Lower leg skin (tissue), 4 donors: Measurements from ENCODE around the gene TENT4A. TPM values are rescaled to one million over a fixed set of nuclear protein-coding genes. Genes with fewer than 3 reads are reported as not detected.

ENCODE experiments used
- DNase-seq, 2 donors: peaks; one replicate each; pipeline ENCODE4 v3.0.0-alpha.2; 2019; ENCODE audit warnings: low spot score in 2 of 2
- H3K4me3 ChIP-seq: fragments of 200-600 bp; sonication (generic); 2 replicates; pipeline ENCODE4 v1.5.1; 2017; ENCODE audit warnings: mild to moderate bottlenecking, low read depth; ENCODE audit not compliant: poor library complexity, severe bottlenecking
- POLR2A ChIP-seq, 2 donors: fragments of 450-650 bp; IDR thresholded peaks; one replicate each; pipeline ENCODE4 v1.6.1; 2016 to 2017; ENCODE audit warnings: antibody characterized with exemption in 2 of 2, mild to moderate bottlenecking in 1 of 2, moderate library complexity in 1 of 2
- WGBS, 2 donors: methylation state at CpG; one replicate each; pipeline ENCODE4 v1.1.5; 2018; 5-methylcytosine and 5-hydroxymethylcytosine counted together
- intact Hi-C: fragments of 100-400 bp; cut with DNase I; formaldehyde crosslinking; loops from one replicate; pipeline ENCODE4 v1.15.0; 2023; ENCODE audit warnings: low total_unique reads
- total RNA-seq, 4 donors: library from RNA; depleted of rRNA; stranded (reverse); fragments of >200 nt; gene quantifications; one replicate each; pipeline ENCODE4 v1.1.0, GENCODE V29; 2016
- TF ChIP-seq, protein P1 (sequence below), 3 donors: fragments of 450-650 bp; IDR thresholded peaks; one replicate each; pipeline ENCODE4 v1.5.1; 2016; ENCODE audit warnings: antibody characterized with exemption in 3 of 3, mild to moderate bottlenecking in 3 of 3, moderate library complexity in 2 of 3

TENT4A gene
- total RNA-seq, 4 donors from 2014 or later, result 12.9 to 51.6 (median 21.6) TPM

DNA sequence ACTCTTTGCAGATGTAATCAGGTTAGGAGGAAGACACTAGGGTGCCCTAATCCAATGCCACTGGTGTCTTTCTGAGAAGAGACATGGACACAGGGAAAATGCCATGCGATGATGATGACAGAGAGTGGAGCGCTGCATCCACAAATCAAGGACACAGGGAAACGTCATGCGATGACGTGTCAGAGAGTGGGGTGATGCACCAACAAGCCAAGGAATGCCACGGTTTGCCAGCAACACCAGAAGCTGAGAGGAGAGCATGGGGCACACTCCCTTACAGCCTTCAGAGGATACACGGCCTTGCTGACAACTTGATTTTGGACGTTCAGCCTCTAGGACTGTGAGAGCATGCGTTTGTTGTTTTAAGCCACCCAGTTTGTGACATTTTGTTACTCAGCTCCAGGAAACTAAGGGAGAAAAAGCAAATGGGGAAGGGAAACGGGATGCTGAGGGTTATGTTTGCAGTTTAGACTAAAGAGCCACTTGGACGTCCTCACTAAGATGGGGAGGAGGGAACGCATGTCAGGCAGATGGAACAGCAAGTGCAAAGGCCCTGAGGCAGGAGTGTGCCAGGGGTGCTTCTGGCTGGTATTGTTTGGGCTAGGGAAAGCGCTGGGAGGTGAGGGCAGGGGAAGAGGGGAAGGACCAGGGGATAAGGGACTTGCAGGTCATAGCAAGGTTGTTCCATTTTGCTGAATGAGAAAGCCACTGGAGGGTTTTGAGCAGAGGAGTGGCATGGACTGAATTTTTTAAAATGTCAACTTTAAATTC, 2.5 kb upstream of the TENT4A start:
- WGBS, 2 donors, result 80 to 83% methylated on average over 13 of the region's 13 CpGs
- H3K4me3 ChIP-seq, result no peak overlapping the region
- no peak for TF ChIP-seq POLR2A (IDR thresholded peaks at IDR 0.05)
- TF ChIP-seq, protein P1, sequence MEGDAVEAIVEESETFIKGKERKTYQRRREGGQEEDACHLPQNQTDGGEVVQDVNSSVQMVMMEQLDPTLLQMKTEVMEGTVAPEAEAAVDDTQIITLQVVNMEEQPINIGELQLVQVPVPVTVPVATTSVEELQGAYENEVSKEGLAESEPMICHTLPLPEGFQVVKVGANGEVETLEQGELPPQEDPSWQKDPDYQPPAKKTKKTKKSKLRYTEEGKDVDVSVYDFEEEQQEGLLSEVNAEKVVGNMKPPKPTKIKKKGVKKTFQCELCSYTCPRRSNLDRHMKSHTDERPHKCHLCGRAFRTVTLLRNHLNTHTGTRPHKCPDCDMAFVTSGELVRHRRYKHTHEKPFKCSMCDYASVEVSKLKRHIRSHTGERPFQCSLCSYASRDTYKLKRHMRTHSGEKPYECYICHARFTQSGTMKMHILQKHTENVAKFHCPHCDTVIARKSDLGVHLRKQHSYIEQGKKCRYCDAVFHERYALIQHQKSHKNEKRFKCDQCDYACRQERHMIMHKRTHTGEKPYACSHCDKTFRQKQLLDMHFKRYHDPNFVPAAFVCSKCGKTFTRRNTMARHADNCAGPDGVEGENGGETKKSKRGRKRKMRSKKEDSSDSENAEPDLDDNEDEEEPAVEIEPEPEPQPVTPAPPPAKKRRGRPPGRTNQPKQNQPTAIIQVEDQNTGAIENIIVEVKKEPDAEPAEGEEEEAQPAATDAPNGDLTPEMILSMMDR (IDR thresholded peaks at IDR 0.05), result no peak
- peak in 1 of 2 donors; percentile 56 for DNase-seq
- intact Hi-C loops, result no loop called here

DNA sequence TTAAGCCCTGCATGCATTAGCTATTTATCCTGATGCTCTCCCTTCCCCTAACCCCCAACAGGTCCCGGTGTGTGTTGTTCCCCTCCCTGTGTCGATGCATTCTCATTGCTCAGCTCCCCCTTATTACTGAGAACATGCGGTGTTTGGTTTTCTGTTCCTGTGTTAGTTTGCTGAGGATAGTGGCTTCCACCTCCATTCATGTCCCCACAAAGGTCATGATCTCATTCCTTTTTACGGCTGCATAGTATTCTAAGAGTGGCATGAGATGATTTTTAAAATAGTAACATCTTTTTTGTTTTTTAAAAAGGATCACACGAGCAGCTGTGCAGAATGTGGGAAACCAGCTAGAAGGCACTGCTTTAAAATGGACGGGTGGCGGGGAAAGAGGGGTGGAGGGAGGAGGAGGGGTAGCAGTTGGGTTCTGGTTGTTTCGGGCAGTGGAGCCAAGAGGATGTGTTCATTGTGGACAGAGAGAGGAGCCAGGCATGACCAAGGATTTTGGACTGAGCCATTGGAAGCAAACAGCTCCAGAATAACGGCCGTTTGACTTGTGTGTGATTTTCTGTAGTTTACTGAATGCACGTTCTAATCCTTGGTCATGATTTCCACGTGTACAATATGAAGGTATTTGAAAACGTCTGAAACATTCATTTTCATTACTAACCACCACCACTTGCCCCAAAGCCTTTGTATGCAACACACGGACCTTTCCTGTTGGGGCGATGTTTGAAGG, 1.7 kb upstream of the TENT4A start:
- no peak overlapping the region for H3K4me3 ChIP-seq
- TF ChIP-seq, protein P1 (IDR thresholded peaks at IDR 0.05), result no peak
- no peak for TF ChIP-seq POLR2A (IDR thresholded peaks at IDR 0.05)
- intact Hi-C loops, result no loop called here
- DNase-seq, result peak in 1 of 2 donors; percentile 77
- WGBS, 2 donors, result 42% methylated on average over 15 of the region's 15 CpGs

DNA sequence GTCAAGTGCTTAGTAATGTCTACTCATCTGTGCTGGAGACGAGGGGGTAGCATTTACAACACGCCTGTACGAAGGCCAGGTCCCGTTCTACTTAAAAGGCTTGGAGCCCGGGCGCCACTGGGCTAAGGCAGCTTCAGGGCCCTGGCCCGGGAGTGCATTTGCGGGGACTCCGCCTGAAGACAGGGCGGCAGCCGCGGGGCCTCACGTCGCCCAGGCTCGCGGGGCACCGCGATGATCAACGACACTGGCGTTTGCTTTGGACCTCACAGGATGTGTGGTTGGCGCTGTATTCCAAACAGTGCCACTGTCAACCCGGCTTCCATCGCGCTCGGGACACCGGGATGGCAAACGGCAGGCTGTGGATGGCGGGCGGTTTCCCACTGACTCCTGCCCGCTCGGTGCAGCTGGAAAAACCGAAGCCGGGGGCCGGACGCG, 1.1 kb upstream of the TENT4A start:
- WGBS, 2 donors, result 0% methylated on average over 26 to 34 of the region's 36 CpGs
- TF ChIP-seq POLR2A (IDR thresholded peaks at IDR 0.05), result no peak
- TF ChIP-seq, protein P1 (IDR thresholded peaks at IDR 0.05), result no peak
- peak overlapping the region; percentile 45 for H3K4me3 ChIP-seq
- intact Hi-C loops, result no loop called here
- DNase-seq, result peak in 1 of 2 donors; percentile 92

DNA sequence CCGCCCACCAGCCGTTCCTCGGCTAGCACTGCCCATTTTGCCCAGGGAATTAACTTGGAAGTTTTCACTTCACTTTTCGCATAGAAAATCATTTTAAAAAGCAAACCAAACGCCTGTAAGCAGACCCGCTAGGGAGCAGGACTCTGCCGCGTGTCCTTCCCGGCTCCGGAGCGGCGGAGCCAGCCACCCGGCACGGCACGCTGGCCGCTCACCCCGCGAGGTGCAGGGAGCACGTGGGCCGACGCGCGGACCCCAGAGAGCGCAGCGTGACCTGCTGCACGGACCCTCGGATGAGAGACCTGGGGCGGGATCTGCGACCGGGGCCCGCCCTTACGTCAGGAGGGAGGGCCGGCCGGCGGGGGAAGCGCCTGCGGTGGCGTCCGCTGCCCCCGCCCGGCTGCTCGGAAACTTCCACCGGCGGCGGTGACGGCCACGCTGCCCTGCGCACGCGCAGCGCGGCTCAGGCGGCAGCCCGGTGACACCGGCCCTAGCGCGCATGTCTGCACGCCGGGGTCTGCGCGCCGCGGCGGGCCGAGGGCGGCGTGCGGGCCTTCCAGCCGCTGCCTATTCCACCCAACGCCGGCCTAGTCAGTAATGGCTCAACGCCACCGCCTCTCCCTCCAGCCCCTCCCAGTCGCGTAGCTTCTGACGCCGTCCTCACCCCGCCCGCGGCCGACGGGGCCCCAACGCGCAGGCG, 507 bp upstream of the TENT4A start:
- DNase-seq, result peak; percentile 96 to 99
- intact Hi-C loops, result no loop called here
- TF ChIP-seq, protein P1 (IDR thresholded peaks at IDR 0.05), result no peak
- TF ChIP-seq POLR2A (IDR thresholded peaks at IDR 0.05), result no peak
- H3K4me3 ChIP-seq, result peak overlapping the region; percentile 45
- WGBS, 2 donors, result 0 to 1% methylated on average over 30 to 50 of the region's 85 CpGs

DNA sequence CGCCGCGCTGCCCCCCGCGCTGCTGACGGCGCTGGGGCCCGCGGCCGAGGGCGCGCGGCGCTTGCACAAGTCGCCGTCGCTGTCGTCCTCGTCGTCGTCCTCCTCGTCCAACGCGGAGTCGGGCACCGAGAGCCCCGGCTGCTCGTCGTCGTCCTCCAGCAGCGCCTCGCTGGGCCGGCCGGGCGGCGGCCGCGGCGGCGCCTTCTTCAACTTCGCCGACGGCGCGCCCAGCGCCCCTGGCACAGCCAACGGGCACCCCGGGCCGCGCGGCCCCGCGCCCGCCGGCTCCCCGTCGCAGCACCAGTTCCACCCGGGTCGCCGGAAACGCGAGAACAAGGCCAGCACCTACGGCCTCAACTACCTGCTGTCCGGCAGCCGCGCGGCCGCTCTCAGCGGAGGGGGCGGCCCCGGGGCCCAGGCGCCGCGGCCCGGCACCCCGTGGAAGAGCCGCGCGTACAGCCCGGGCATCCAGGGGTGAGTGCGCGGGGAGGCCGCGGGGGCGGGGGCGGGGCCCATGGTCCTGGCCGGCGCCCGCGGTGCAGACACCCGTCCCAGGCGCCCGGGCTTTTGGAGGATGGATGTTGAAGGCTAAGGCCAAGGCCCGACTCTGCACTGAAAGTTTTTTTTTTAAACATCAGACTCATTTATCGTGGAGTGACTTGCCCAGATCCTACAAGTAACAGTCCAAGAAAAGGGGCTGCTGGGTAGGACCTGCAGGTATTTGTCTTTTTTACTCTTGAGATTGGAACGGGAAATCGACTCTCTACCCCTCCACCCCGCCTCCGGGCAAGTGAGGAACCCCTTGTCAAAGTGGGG, 1.2 kb downstream of the TENT4A start:
- 0 to 1% methylated on average over 10 to 19 of the region's 99 CpGs for WGBS, 2 donors
- TF ChIP-seq, protein P1 (IDR thresholded peaks at IDR 0.05), result no peak
- TF ChIP-seq POLR2A (IDR thresholded peaks at IDR 0.05), result no peak
- DNase-seq, result peak in 1 of 2 donors; percentile 84
- intact Hi-C loops, result no loop called here
- peak overlapping the region; percentile 59 for H3K4me3 ChIP-seq
